ENCODE data around the gene ADGRD1.

Gene ADGRD1

GRCh38 chr12:130967636-130968035 is 13.9 kb downstream of the ADGRD1 start:
- no peak for FAIRE-seq

- no peak for FAIRE-seq
These were observed 14.9 kb downstream of the ADGRD1 start for GRCh38 chr12:130968611-130969010.

- FAIRE-seq = no peak
These were observed 15.5 kb downstream of the ADGRD1 start for GRCh38 chr12:130969223-130969622.

- FAIRE-seq = no peak
These were observed 16.6 kb downstream of the ADGRD1 start for GRCh38 chr12:130970165-130970907.

GRCh38 chr12:130970908-130971233 is 17.2 kb downstream of the ADGRD1 start:
- no peak for FAIRE-seq

- FAIRE-seq = no peak
These were observed 18.3 kb downstream of the ADGRD1 start for GRCh38 chr12:130971925-130972585.

- FAIRE-seq = no peak
These were observed 18.9 kb downstream of the ADGRD1 start for GRCh38 chr12:130972586-130972950.

GRCh38 chr12:130973109-130973508 is 19.4 kb downstream of the ADGRD1 start:
- no peak for FAIRE-seq

- no peak for FAIRE-seq
These were observed 20.2 kb downstream of the ADGRD1 start for GRCh38 chr12:130973906-130974305.

- FAIRE-seq = no peak
These were observed 21.4 kb downstream of the ADGRD1 start for GRCh38 chr12:130975116-130975515.

GRCh38 chr12:130976171-130976720 is 22.5 kb downstream of the ADGRD1 start:
- FAIRE-seq = no peak

GRCh38 chr12:130977046-130977742 is 23.5 kb downstream of the ADGRD1 start:
- no peak for FAIRE-seq

- FAIRE-seq = no peak
These were observed 24.0 kb downstream of the ADGRD1 start for GRCh38 chr12:130977743-130978095.

GRCh38 chr12:130978785-130979184 is 25.1 kb downstream of the ADGRD1 start:
- no peak for FAIRE-seq

GRCh38 chr12:130981074-130981742 is 27.5 kb downstream of the ADGRD1 start:
- FAIRE-seq = no peak

- no peak for FAIRE-seq
These were observed 28.2 kb downstream of the ADGRD1 start for GRCh38 chr12:130981911-130982310.

- no peak for FAIRE-seq
These were observed 29.0 kb downstream of the ADGRD1 start for GRCh38 chr12:130982565-130983225.

- FAIRE-seq = no peak
These were observed 29.8 kb downstream of the ADGRD1 start for GRCh38 chr12:130983328-130984017.

- FAIRE-seq = no peak
These were observed 30.7 kb downstream of the ADGRD1 start for GRCh38 chr12:130984183-130985058.

GRCh38 chr12:130987151-130987931 is 33.6 kb downstream of the ADGRD1 start:
- FAIRE-seq = no peak

Data from colon (tissue), 2 donors.